Left hindlimb (tissue), 1 donor: Measurements from ENCODE around the gene MYLK.
"Not testable (repeated sequence)": the region's sequence is repeated elsewhere in the genome, so short reads cannot be mapped to it uniquely, and the experiment has no call there.

ENCODE experiments used
- DNase-seq: peaks from one replicate; pipeline ENCODE4 v3.0.0-alpha.2; 2018

MYLK gene

DNA sequence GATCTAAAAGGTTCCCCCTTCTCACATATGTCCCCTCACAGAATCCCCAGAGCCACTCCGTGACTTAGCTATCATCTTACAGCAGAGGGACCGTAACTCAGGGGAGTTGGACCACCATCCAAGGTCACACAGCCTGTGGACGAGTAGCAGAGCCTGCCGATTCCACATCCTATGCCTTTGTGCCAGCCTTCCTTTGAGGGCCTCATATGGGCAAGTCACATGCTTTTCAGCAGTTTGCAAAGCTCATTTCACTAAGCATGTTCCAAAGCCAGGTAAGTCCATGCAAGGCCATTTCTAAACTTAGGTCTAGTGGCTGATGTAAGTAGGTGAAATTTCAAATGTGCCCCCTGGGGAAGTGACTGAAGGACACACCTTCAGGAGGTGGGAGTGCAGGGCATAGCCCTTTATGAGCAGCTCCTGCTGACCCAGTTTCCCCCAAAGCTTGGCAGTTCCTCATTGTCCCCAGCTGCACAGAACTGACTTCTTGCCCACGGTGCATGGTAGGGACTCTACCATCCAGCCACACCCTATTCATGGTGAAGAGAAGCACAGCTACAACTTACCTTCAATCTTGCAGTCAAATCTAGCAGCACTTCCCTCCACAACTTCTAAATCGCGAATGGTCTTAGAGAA lies 265.9 kb downstream of the MYLK start:
- no peak for DNase-seq

DNA sequence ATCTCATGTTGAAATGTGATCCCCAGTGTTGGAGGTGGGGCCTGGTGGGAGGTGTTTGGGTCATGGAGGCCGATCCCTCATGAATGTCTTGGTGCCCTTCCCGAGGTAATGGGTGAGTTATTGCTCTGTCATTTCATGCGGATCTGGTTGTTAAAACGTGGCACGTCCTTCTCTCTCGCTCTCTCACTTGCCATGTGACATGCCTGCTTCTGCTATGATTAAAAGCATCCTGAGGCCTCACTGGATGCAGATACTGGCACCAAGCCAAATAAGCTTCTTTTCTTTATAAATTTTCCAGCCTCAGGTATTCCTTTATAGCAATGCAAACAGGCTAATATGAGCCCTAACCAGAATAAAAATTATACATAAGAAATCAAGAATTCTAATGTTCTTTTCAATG lies 267.5 kb downstream of the MYLK start:
- no peak for DNase-seq

DNA sequence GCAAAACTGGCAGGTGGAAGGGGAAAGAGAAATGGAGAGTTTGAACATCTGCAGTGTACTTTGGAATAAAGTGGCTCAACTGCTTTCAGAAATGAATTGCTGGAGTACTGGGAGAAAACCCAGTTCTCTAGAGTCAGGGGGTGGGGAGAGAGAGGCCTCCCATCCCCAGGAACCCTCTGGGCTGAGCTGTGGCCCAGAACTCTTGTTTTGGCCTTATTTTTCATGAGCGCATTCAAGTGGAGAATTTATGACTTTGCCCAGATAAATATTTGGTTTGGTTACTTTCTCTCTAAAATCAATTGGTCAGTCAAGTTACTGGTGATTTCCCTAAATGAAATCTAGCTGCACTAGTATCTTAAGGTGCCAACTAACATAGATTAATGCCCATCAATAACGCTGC lies 270.6 kb downstream of the MYLK start:
- DNase-seq = no peak

DNA sequence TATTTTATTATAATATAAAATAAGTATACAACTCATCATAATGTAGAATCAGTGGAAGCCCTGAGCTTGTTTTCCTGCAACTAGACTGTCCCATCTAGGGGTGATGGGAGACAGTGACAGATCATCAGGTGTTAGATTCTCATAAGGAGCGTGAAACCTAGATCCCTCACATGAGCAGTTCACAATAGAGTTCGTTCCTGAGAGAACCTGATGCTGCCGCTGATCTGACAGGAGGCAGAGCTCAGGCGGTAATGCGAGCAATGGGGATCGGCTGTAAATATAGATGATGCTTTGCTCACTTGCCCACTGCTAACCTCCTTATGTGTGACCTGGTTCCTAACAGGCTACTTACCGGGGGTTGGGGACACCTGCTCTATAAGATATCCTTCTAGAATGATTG lies 272.5 kb downstream of the MYLK start:
- not testable (repeated sequence) for DNase-seq

DNA sequence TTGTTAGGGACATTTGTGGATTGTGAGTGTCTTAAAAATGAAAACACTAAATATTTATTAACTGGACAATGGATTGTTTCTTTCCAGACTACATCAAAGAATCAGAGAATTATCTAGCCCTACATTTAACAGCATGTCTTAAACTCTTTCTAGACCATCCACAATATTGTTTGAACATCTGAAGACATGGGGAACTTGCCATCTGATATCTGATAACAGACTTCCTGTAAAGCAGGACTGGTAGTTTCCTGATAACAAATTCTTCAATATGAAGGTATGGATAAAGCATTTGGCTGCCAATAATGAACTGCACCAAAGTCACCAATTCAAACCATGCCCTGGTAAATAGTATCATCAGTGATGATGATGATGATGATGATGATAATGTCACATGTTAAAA lies 273.1 kb downstream of the MYLK start:
- no peak for DNase-seq

DNA sequence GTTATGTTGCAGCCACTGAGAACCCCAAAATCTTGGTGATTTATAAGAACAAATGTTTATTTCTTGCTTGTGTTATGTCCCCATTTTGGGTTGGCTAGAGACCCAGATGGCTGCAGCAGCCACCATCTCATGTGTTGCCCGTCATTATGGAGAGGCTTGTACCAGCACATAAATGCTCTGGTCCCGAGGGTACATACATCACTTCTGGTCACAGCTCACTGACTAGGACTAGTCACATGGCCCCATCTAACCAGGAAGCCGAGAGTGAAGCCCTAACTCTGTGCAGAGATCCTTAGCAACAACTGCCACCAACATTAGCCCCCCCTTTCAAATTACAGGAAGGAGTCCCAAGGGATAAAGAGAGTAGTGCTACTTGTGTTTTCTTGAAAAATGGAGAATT lies 273.8 kb downstream of the MYLK start:
- DNase-seq = no peak

DNA sequence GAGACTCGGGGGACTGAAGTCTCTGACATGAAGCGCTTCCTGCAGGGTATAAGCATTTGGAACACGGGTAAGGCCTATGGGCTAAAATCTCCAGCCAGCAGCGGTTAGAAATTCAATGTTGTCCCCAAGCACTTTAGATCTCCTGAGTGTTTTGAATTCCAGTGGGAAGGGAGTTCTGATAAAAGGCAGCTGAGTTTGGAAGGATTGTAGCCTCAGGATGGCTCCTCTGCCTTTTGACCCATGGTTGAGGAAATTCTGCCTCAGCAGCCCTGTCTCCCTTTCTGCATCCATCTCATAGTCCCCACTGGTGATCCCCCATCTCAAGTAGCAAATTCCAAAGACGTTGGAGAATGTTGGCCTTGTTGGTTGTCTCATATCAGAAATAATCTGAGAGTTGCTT lies 275.1 kb downstream of the MYLK start:
- DNase-seq = no peak

DNA sequence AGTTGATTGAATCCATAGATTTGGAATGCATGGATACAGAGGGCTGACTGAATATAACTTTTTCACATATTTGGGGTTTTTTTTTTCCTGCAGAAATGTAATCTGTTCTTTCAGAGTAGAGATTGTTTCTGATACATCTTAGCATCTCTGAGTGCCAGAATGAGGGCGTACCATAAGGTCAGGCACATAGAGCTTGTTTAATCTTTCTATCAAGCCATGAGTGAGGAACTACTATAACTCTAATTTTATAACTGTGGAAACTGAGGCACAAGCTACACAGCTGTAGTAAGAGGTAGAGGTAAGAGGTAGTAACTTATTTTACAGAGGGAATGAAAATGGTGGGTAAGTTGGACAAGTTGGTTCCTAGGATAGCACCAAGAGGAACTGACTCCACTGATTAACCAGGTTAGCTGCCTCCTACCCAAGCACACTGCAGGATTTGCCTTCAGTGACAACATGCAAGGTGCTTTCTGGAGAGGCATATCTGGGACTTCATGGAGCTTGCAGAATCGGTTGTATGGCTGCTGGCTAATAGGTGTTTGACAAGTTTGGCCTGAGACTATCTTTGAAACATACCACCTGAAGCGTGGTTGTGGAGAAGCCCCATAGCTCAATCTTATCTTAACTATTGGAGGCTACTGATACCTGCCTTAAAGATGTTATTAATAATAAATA lies 275.7 kb downstream of the MYLK start:
- DNase-seq = no peak

DNA sequence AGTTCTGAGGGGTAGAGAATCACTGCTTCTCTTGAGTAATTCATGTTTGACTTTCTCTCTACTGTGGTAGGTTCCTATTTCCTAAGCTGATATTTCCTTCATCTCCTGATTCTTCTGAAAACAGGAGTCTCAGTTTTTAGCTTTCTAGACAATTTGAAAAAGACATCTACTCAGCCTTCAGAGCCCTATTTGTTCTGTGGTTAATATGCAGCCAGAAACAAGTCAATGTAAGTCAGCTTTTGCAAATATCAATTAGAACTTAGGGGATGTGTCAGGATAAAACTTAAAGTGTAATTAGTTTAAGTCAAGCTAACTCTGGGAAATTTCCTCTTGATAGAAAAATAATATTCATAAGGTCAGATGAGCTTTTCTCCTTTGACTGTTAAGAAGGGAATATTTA lies 277.6 kb downstream of the MYLK start:
- no peak for DNase-seq

DNA sequence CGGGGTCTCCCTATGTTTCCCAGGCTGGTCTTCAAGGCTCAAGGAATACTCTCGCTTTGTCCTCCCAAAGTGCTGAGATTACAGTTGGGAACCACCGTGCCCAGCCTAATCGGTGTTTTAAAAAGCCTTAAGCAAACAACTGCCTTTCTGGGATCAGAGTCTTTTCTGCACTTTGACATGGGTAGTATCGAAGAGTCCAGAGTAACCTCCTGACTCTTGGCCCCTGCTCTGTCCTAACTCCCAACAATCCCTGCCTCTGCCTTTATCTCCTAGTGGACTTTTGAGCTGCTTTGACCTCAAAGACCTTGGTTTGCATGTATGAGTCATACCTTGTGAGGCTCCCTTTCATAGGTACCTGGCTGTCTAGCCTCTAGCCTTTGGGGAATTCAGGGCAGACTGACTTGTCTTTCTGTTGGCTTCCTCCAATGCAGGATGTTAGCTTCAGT lies 278.3 kb downstream of the MYLK start:
- DNase-seq = no peak

DNA sequence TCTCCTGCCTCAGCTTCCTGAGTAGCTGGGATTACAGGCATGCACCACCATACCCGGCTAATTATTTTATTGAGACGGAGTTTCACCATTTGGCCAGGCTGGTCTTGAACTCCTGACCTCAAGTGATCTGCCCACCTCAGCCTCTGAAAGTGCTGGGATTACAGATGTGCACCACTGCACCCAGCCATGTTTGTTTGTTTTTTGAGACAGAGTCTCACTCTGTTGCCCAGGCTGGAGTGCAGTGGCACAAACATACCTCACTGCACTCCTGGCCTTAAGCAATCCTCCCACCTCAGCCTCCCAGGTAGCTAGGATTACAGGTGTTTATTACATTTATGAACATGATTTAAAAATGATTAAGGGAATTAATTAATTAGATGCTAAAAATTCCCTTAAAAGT lies 281.0 kb downstream of the MYLK start:
- not testable (repeated sequence) for DNase-seq

DNA sequence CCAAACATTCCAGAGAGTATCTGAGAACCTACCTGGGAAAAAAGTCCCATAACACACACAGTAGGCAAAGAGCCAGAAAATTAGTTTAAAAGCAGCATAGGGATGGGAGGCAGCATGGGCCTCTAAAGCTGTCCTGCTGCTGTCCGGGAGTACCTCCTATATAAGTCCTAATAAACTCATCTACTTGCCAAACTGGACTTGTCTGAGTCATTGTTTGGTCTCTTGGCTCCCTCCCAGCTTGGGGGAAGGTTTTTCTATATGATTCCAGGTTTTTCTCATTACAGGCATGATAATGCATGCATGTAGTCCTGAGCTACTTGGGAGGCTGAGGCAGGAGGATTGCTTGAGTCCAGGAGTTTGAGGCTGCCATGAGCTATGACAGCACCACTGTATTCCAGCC lies 281.8 kb downstream of the MYLK start:
- no peak for DNase-seq

DNA sequence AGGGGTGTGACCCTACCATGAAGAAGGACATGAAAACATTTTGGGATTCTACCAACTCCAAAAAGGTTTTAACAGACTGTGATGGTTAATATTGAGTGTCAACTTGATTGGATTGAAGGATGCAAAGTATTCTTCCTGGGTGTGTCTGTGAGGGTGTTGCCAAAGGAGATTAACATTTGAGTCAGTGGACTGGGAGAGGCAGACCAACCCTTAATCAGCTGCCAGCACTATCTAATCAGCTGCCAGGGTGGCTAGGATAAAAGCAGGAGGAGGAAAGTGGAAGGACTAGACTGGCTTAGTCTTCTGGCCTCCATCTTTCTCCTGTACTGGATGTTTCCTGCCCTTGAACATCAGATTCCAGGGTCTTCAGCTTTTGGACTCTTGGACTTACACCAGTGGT lies 283.3 kb downstream of the MYLK start:
- not testable (repeated sequence) for DNase-seq

DNA sequence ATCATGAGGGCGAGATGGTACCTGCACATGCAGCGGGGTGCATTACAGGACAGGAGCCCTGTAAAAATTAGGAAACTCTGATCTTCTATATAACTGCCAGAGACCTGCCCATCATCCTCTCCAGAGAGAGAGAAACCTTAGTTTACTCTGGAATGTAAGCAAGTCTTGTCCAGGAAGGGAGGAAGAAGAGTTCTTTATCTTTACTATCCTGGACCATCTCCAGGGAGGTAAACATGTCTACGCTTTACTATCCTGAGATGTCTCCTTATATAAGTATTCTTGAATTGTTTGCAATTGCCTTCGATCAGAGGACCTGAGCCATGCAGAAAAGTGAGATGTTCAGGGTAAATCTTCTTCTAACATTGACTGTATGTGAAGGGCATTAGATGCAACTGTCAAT lies 286.6 kb downstream of the MYLK start:
- DNase-seq = no peak

DNA sequence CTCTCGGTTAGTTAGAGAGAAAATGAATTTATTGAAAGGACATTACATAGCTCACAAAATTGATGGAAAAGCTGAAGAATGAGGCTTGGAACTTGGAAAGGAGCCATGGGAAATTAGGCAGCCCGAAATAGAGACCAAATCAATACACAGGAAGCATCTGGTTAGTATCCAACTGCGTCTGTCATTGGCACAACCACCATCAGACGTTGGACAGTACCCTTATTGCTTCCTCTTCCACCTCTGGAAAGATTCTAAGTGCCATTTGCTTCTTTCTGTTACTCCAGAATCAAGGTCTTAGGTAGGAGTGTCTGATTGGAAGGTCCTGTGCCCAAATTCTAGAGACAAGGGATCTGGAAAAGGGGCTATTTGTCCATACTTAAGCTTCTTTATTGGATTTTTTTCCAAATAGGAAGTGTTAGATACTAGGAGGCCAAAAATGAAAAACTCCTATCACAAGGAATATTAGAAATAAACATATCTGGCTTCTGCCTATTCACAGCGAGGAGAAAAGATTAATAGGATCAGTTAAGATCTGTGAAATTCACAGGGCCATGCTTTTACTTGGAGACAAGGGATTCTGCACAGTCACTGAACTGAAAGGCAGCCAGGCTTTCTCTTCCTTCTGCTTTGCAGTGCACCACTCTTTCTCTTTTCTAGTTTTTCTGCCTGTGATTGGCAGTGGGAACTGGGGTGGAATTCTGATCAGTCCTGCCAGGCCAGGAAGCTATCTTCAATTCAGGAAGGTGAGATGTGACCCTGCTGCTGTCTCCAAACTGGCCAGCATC lies 288.5 kb downstream of the MYLK start:
- DNase-seq = no peak

DNA sequence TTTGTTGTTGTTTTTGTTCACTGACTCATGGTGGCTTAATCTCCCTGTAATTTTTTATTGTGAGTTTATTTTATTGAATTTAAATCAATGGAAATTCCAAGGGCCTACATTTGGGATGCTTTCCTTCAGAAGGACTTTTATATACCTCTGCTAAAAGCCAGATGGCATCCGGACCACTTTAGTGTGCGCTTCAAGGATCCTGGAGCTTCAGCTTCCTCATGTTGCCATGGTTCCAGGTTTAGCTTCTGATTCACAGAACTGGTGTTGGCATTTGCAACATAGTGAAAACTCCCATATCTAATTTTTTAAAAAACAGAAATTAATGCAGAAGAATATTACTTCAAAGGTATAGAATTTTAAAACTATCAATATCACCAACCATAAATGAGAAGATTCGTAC lies 290.8 kb downstream of the MYLK start:
- DNase-seq = no peak

DNA sequence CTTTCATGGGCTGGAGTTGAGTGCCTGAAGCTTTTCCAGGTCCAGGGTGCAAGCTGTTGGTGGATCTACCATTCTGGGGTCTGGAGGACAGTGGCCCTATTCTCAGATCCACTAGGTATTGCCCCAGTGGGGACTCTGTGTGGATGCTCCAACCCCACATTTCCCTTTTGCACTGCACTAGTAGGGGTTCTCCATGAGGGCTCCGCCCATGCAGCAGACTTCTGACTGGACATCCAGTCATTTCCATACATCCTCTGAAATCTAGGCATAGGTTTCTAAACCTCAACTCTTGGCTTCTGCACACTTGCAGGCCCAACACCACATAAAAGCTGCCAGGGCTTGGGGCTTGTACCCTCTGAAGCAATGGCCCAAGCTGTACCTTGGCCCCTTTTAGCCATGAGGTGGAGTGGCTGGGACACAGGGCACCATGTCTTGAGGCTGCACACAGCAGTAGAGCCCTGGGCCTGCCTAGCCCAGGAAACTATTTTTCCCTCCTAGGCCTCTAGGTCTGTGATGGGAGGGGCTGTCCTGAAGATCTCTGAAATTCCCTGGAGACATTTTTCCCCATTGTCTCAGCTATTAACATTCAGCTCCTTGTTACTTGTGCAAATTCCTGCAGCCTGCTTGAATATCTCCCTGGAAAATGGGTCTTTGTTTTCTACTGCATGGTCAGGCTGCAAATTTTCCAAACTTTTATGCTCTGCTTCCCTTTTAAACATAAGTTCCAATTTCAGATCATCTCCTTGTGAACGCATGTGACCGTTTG lies 293.3 kb downstream of the MYLK start:
- no peak for DNase-seq

DNA sequence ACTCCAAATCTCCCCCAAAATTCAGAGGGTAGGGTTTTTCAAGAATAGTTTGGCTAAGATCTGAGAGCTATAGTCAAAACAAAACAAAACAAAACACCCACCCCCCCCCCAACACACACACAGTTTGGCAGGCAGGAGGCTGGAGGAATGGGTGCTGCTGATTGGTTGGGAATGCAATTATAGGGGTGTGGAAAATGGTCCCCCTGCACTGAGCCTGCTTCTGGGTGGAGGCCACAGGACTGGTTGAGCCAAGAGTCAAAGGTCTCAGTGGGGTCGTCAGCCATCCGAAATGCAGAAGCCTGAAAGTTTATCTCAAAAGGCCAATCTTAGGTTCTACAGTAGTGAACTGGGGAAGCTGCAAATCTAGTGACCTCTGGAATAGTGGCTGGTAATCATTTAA lies 296.7 kb downstream of the MYLK start:
- DNase-seq = no peak

DNA sequence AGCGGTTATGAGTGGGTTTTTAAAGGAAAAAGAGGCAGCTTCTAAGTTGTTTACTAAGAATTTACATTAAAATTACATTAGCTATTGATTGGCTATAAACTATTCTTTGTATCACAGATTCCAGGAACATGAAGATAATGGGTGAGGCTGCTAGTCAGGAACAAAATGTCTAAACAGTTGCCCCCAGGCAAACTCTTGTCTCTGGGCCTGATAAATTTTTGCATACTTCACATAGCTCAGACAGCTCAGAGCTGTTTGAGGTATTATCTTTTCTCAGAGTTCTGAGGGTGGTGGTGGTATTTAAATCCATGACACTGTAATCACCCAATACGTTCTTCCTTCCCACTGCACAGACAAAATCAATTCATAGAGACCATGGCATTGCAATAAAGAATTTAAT lies 297.2 kb downstream of the MYLK start:
- no peak for DNase-seq

DNA sequence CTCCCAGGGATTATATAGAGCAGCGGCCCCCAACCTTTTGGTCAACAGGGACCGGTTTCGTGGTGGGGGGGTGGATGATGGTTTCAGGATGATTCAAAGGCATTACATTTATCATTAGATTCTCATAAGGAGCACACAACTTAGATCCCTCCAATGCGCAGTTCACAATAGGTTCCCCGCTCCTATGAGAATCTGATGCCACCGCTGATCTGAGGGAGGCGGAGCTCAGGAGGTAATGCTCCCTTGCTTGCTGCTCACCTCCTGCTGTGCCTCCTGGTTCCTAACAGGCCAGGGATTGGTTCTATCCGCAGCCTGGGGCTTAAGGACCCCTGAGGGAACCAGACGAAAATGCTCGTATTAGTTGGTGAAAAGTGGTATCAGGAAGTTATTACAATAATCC lies 298.0 kb downstream of the MYLK start:
- DNase-seq = peak; percentile 49

DNA sequence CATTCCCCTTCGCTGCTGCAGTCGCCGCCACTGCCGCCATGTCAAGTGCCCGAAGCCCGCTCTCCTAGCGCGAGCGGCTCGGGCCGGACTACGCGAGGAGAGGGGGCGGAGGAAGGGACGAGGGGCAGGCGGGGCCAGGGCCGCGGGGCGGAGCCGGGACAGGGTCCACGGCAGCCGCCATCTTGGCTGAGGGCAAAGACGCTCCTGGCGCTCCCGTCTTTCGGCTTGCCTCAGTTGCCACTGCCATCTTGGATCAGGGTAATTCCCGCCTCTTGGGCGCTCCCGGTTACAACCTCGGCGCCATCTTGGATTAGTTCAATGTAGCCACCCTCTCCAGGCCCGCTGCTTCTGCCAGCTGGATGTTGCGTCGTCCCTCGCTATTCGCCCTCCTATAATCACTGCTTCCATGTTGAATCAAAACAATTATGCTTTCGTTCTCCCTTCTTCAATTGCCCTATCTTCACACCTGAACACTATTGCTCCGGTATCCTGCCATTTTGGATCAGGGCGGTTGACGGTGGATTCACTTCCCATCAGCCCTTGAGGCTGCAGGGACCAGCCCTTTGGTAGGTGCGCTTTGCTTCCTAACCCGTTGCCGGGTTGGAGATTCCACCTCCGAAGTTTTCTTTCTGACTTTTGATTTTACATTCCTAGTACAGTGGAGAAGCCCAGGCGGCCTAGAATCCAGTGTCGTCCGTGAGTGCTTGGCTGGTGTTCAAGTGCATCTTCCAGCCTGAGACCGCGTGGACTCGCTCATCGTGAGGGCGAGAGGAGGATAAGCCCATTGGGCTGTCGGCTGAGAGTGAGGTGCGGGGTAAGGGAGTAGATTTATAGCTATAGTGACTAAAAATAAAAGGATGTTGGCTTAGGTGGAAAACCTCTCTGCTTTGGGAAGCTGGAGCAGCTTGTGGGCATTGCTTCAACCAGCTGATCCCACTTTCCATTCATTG lies 298.9 kb downstream of the MYLK start, which contains the start of gene HACD2:
TSS of gene HACD2 (minus strand) at position 66 of the 950 bp plus-strand sequence. CDS start at position 40, 26 bp downstream.
- DNase-seq = peak; percentile 98
